Neural progenitor cell (in vitro differentiated cells): Measurements from ENCODE around the gene ANTXR1. TPM values are rescaled to one million over a fixed set of nuclear protein-coding genes. Genes with fewer than 3 reads are reported as not detected.

Experiments used
- DNase-seq: peaks from one replicate; pipeline ENCODE4 v3.0.0-alpha.2; 2016; ENCODE audit warnings: low spot score
- H2AFZ ChIP-seq: fragments of 200-600 bp; sonication (generic); replicated peaks from 2 replicates; pipeline ENCODE4 v1.6.1; 2016; ENCODE audit warnings: antibody characterized with exemption
- H3F3A ChIP-seq: fragments of 200-600 bp; sonication (generic); 2 replicates; pipeline ENCODE4 v1.6.1; 2016; ENCODE audit warnings: antibody characterized with exemption, low read depth
- H3K27ac ChIP-seq: fragments of 200-600 bp; sonication (generic); 2 replicates; pipeline ENCODE4 v1.5.1; 2016; ENCODE audit warnings: mild to moderate bottlenecking
- H3K27me3 ChIP-seq: fragments of 200-600 bp; sonication (generic); 2 replicates; pipeline ENCODE4 v1.6.1; 2016; ENCODE audit warnings: mild to moderate bottlenecking, moderate library complexity
- H3K36me3 ChIP-seq: fragments of 200-600 bp; sonication (generic); 2 replicates; pipeline ENCODE4 v1.5.1; 2016
- H3K4me1 ChIP-seq: fragments of 200-600 bp; sonication (generic); 2 replicates; pipeline ENCODE4 v1.6.1; 2016; ENCODE audit warnings: mixed run types
- H3K4me2 ChIP-seq: fragments of 200-600 bp; sonication (generic); 2 replicates; pipeline ENCODE4 v1.6.1; 2016
- H3K4me3 ChIP-seq: fragments of 200-600 bp; sonication (generic); 2 replicates; pipeline ENCODE4 v1.5.1; 2016
- H3K79me2 ChIP-seq: fragments of 200-600 bp; sonication (generic); 2 replicates; pipeline ENCODE4 v1.6.1; 2016; ENCODE audit warnings: low read depth
- H3K9ac ChIP-seq: fragments of 200-600 bp; sonication (generic); 2 replicates; pipeline ENCODE4 v1.6.1; 2016
- H3K9me3 ChIP-seq: fragments of 200-600 bp; sonication (generic); 2 replicates; pipeline ENCODE4 v1.5.1; 2016; ENCODE audit warnings: low read depth
- H4K20me1 ChIP-seq: fragments of 200-600 bp; sonication (generic); 2 replicates; pipeline ENCODE4 v1.6.1; 2016; ENCODE audit warnings: low read depth
- H3K27ac Mint-ChIP-seq: 3 replicates; pipeline ENCODE4 v1.8.0; 2021; ENCODE audit warnings: mixed read lengths
- H3K27me3 Mint-ChIP-seq: 2 replicates; pipeline ENCODE4 v1.8.0; 2022; ENCODE audit warnings: low read depth, mild to moderate bottlenecking, inconsistent platforms, moderate library complexity, mixed read lengths; ENCODE audit not compliant: insufficient read depth
- H3K36me3 Mint-ChIP-seq: 3 replicates; pipeline ENCODE4 v1.8.0; 2021; ENCODE audit warnings: mixed read lengths
- H3K4me1 Mint-ChIP-seq: 3 replicates; pipeline ENCODE4 v1.8.0; 2021; ENCODE audit warnings: mixed read lengths
- H3K4me3 Mint-ChIP-seq: 3 replicates; pipeline ENCODE4 v1.8.0; 2021; ENCODE audit warnings: mild to moderate bottlenecking, moderate library complexity, mixed read lengths
- H3K9me3 Mint-ChIP-seq: 3 replicates; pipeline ENCODE4 v1.8.0; 2020; ENCODE audit warnings: mixed read lengths
- CTCF ChIP-seq: fragments of 200-600 bp; sonication (generic); IDR thresholded peaks from 2 replicates; pipeline ENCODE4 v1.5.1; 2017; ENCODE audit warnings: antibody characterized with exemption, mild to moderate bottlenecking
- EZH2 ChIP-seq: fragments of 200-600 bp; sonication (generic); IDR thresholded peaks from 2 replicates; pipeline ENCODE4 v1.6.1; 2017; ENCODE audit warnings: antibody characterized with exemption, mild to moderate bottlenecking, moderate library complexity
- EZH2phosphoT487 ChIP-seq: fragments of 200-600 bp; sonication (generic); IDR thresholded peaks from 2 replicates; pipeline ENCODE4 v1.6.1; 2017; ENCODE audit warnings: antibody characterized with exemption
- total RNA-seq: library from RNA; depleted of rRNA; stranded (reverse); fragments of >200 nt; gene quantifications from 2 replicates; pipeline ENCODE4 v1.2.3, GENCODE V29; 2015; ENCODE audit warnings: low replicate concordance

Gene ANTXR1
- total RNA-seq, 1 donor from 2014 or later: 6.7 TPM

GRCh38 chr2:69188182-69188900 lies 175.4 kb downstream of the ANTXR1 start:
- Histone ChIP-seq H3K9ac (no peak overlapping the region), H3K27ac (no peak overlapping the region), H3K27me3 (no peaks in the 10 kb centered on the region), H3K36me3 (no peaks in the 10 kb centered on the region), H3K79me2 (no peaks in the 10 kb centered on the region), H3F3A (no peaks in the 10 kb centered on the region), H3K4me1 (peaks cover 5% of the 10 kb centered on the region), H4K20me1 (no peaks in the 10 kb centered on the region), H2AFZ (no peak overlapping the region), H3K9me3 (no peaks in the 10 kb centered on the region), H3K4me3 (no peak overlapping the region), H3K4me2 (no peak overlapping the region)
- TF ChIP-seq EZH2: no peak
- TF ChIP-seq EZH2phosphoT487: no peak
- no peak for TF ChIP-seq CTCF
- Mint-ChIP-seq H3K9me3 (no peaks in the 10 kb centered on the region), H3K27me3 (no peaks in the 10 kb centered on the region), H3K27ac (peak overlapping the region; percentile 8), H3K36me3 (peaks cover 29% of the 10 kb centered on the region), H3K4me3 (no peak overlapping the region), H3K4me1 (peaks cover 3% of the 10 kb centered on the region)
- DNase-seq: no peak

GRCh38 chr2:69190743-69191404 lies 177.9 kb downstream of the ANTXR1 start:
- H3F3A ChIP-seq: no peaks in the 10 kb centered on the region
- no peak overlapping the region for H3K4me2 ChIP-seq
- Mint-ChIP-seq H3K27ac (no peak overlapping the region), H3K36me3 (peaks cover 33% of the 10 kb centered on the region), H3K9me3 (no peaks in the 10 kb centered on the region), H3K27me3 (no peaks in the 10 kb centered on the region), H3K4me3 (no peak overlapping the region), H3K4me1 (peaks cover 3% of the 10 kb centered on the region)
- no peak overlapping the region for H3K9ac ChIP-seq
- H3K4me1 ChIP-seq: peaks cover 5% of the 10 kb centered on the region
- H4K20me1 ChIP-seq: no peaks in the 10 kb centered on the region
- no peak overlapping the region for H3K27ac ChIP-seq
- TF ChIP-seq CTCF (no peak), EZH2phosphoT487 (no peak), EZH2 (no peak)
- no peaks in the 10 kb centered on the region for H3K9me3 ChIP-seq
- DNase-seq: peak; percentile 33
- no peaks in the 10 kb centered on the region for H3K79me2 ChIP-seq
- no peak overlapping the region for H2AFZ ChIP-seq
- H3K4me3 ChIP-seq: no peak overlapping the region
- H3K36me3 ChIP-seq: no peaks in the 10 kb centered on the region
- H3K27me3 ChIP-seq: no peaks in the 10 kb centered on the region

- Histone ChIP-seq H3K9me3 (no peaks in the 10 kb centered on the region), H3K27me3 (no peaks in the 10 kb centered on the region), H3K4me2 (no peak overlapping the region), H3K9ac (no peak overlapping the region), H3K36me3 (no peaks in the 10 kb centered on the region), H3K4me3 (no peak overlapping the region), H4K20me1 (no peaks in the 10 kb centered on the region), H3F3A (no peaks in the 10 kb centered on the region), H2AFZ (no peak overlapping the region), H3K79me2 (no peaks in the 10 kb centered on the region), H3K4me1 (peaks cover 5% of the 10 kb centered on the region), H3K27ac (no peak overlapping the region)
- peaks cover 34% of the 10 kb centered on the region for H3K36me3 Mint-ChIP-seq
- no peak for TF ChIP-seq EZH2
- TF ChIP-seq CTCF: no peak
- TF ChIP-seq EZH2phosphoT487: no peak
- no peak overlapping the region for H3K4me3 Mint-ChIP-seq
- no peak for DNase-seq
- H3K27me3 Mint-ChIP-seq: no peaks in the 10 kb centered on the region
- H3K9me3 Mint-ChIP-seq: no peaks in the 10 kb centered on the region
- H3K4me1 Mint-ChIP-seq: peaks cover 5% of the 10 kb centered on the region
- no peak overlapping the region for H3K27ac Mint-ChIP-seq
Observed at GRCh38 chr2:69191634-69192033, 178.7 kb downstream of the ANTXR1 start.
